Measurements from ENCODE around the gene CYP39A1.

DNA sequence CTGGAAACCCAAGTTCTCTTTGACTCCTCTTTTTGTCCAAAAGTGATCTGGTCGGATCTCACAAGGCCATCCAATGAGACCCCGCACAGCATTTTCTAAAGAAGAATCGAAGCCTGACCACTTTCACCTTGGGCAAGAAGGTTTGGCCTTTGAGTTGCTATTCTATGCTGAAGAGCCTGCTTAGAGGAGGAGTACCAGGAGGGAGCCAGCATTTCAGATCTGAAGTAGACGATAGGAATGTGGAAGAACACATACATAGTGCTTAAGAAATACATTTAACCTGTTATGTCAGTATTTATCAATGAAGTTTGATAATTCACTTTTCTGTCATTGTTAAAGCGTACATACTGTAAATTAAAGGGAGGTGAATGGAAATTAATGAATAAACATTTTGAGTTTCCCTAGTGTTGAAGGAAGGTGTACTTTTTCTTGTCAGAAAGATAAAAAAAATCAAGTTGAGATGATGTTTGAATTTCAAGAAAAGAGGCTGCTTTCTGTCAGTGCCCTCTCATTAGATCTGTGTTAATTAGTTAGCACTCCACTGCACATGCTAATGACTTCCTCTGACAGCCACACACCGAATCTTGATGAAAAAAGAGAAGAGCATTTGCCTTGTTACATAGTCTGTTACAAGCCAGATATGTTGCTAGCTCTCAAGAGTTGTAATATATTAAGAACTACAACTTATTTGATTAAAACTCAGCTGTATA lies 24.1 kb upstream of the CYP39A1 start:
- TF ChIP-seq, protein P1, sequence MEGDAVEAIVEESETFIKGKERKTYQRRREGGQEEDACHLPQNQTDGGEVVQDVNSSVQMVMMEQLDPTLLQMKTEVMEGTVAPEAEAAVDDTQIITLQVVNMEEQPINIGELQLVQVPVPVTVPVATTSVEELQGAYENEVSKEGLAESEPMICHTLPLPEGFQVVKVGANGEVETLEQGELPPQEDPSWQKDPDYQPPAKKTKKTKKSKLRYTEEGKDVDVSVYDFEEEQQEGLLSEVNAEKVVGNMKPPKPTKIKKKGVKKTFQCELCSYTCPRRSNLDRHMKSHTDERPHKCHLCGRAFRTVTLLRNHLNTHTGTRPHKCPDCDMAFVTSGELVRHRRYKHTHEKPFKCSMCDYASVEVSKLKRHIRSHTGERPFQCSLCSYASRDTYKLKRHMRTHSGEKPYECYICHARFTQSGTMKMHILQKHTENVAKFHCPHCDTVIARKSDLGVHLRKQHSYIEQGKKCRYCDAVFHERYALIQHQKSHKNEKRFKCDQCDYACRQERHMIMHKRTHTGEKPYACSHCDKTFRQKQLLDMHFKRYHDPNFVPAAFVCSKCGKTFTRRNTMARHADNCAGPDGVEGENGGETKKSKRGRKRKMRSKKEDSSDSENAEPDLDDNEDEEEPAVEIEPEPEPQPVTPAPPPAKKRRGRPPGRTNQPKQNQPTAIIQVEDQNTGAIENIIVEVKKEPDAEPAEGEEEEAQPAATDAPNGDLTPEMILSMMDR (conservative IDR thresholded peaks at IDR 0.05 in 1 of 2, IDR thresholded peaks at IDR 0.05 in 1 of 2; ENCODE audit: low read depth in 1 of 2, low read length in 2 of 2): no peak
- no peak for TF ChIP-seq EZH2 (IDR thresholded peaks at IDR 0.05; ENCODE audit: low read length, missing control alignments)

All from fibroblast of lung (primary cell).